GM19324 (cell line): ENCODE measurements around the gene MARCHF10.
"Not testable (repeated sequence)": the region's sequence is repeated elsewhere in the genome, so short reads cannot be mapped to it uniquely, and the experiment has no call there.

Experiments
- ATAC-seq: cut with Tn5 transposase; IDR thresholded peaks from one replicate; pipeline ENCODE4 v1.9.1; 2021; ENCODE audit warnings: mild to moderate bottlenecking, moderate library complexity; ENCODE audit not compliant: unreplicated experiment, low FRiP score

MARCHF10 gene

GRCh38 chr17:62791235-62791734 lies 16.8 kb downstream of the MARCHF10 start:
- ATAC-seq = no peak

GRCh38 chr17:62790564-62790986 lies 17.5 kb downstream of the MARCHF10 start:
- ATAC-seq = no peak

GRCh38 chr17:62787366-62787765 lies 20.7 kb downstream of the MARCHF10 start:
- ATAC-seq = no peak

GRCh38 chr17:62786646-62787045 lies 21.5 kb downstream of the MARCHF10 start:
- no peak for ATAC-seq

GRCh38 chr17:62785983-62786382 lies 22.1 kb downstream of the MARCHF10 start:
- ATAC-seq = not testable (repeated sequence)

GRCh38 chr17:62782730-62783270 lies 25.3 kb downstream of the MARCHF10 start:
- no peak for ATAC-seq

- ATAC-seq = no peak
Observed at GRCh38 chr17:62781831-62782251, 26.3 kb downstream of the MARCHF10 start.

GRCh38 chr17:62781356-62781755 lies 26.8 kb downstream of the MARCHF10 start:
- ATAC-seq = no peak

- no peak for ATAC-seq
Observed at GRCh38 chr17:62780951-62781350, 27.2 kb downstream of the MARCHF10 start.

GRCh38 chr17:62780269-62780668 lies 27.8 kb downstream of the MARCHF10 start:
- ATAC-seq = no peak

GRCh38 chr17:62778990-62779681 lies 29.0 kb downstream of the MARCHF10 start:
- no peak for ATAC-seq

GRCh38 chr17:62775876-62776275 lies 32.2 kb downstream of the MARCHF10 start:
- ATAC-seq = no peak

- no peak for ATAC-seq
Observed at GRCh38 chr17:62774338-62774737, 33.8 kb downstream of the MARCHF10 start.

GRCh38 chr17:62767997-62768396 lies 40.1 kb downstream of the MARCHF10 start:
- no peak for ATAC-seq

- ATAC-seq = no peak
Observed at GRCh38 chr17:62765351-62765750, 42.8 kb downstream of the MARCHF10 start.

- ATAC-seq = no peak
Observed at GRCh38 chr17:62763891-62764600, 44.1 kb downstream of the MARCHF10 start.

GRCh38 chr17:62761884-62762283 lies 46.2 kb downstream of the MARCHF10 start:
- no peak for ATAC-seq

- ATAC-seq = no peak
Observed at GRCh38 chr17:62760945-62761267, 47.2 kb downstream of the MARCHF10 start.

GRCh38 chr17:62760059-62760944 lies 47.8 kb downstream of the MARCHF10 start:
- ATAC-seq = no peak

- no peak for ATAC-seq
Observed at GRCh38 chr17:62757500-62757951, 50.6 kb downstream of the MARCHF10 start.

- no peak for ATAC-seq
Observed at GRCh38 chr17:62756198-62756597, 51.9 kb downstream of the MARCHF10 start.
